GM12891 (cell line): ENCODE data around the gene PHOSPHO1.
"Not testable (repeated sequence)": the region's sequence is repeated elsewhere in the genome, so short reads cannot be mapped to it uniquely, and the experiment has no call there.

Experiments
- DNase-seq: peaks from one replicate; pipeline ENCODE4 v3.0.0; 2011; ENCODE audit warnings: low spot score; ENCODE audit not compliant: insufficient read length
- FAIRE-seq: peaks from 2 replicates; lab custom pipeline; 2011; peaks lifted over from hg19 to GRCh38; lab: Jason Lieb, UNC
- PAX5 ChIP-seq: IDR thresholded peaks from 2 replicates; pipeline ENCODE4 v1.6.1; 2011; ENCODE audit warnings: low read length, moderate library complexity, mild to moderate bottlenecking; ENCODE audit not compliant: insufficient read depth, severe bottlenecking
- POLR2A ChIP-seq: IDR thresholded peaks from 2 replicates; pipeline ENCODE4 v1.6.1; 2011; ENCODE audit warnings: low read depth, low read length, control low read depth
- POLR2AphosphoS5 ChIP-seq: IDR thresholded peaks from 2 replicates; pipeline ENCODE4 v1.6.1; 2011; ENCODE audit warnings: low read depth, low read length, control low read depth
- POU2F2 ChIP-seq: IDR thresholded peaks from 2 replicates; pipeline ENCODE4 v1.6.1; 2011; ENCODE audit warnings: low read depth, mild to moderate bottlenecking, control low read depth, low read length, moderate library complexity
- SPI1 ChIP-seq: IDR thresholded peaks from 2 replicates; pipeline ENCODE4 v1.6.1; 2011; ENCODE audit warnings: low read depth, low read length, control low read depth
- TAF1 ChIP-seq: IDR thresholded peaks from 2 replicates; pipeline ENCODE4 v1.6.1; 2011; ENCODE audit warnings: low read depth, low read length, control low read depth

The PHOSPHO1 gene

GRCh38 chr17:49196520-49196919 is 34.1 kb downstream of the PHOSPHO1 start:
- FAIRE-seq (no peak), DNase-seq (no peak)
- TF ChIP-seq POLR2A (no peak), TAF1 (no peak), POLR2AphosphoS5 (no peak), PAX5 (no peak), POU2F2 (no peak), SPI1 (no peak)

GRCh38 chr17:49195751-49196150 is 34.8 kb downstream of the PHOSPHO1 start:
- FAIRE-seq = no peak
- TF ChIP-seq POLR2A (no peak), TAF1 (no peak), PAX5 (no peak), SPI1 (no peak), POU2F2 (no peak), POLR2AphosphoS5 (no peak)

GRCh38 chr17:49194297-49194607 is 36.3 kb downstream of the PHOSPHO1 start:
- no peak for DNase-seq
- no peak for FAIRE-seq
- TF ChIP-seq SPI1 = peak; percentile 67
- TF ChIP-seq PAX5 = no peak

More at GRCh38 chr17:49195751-49196150, 34.8 kb downstream of the PHOSPHO1 start:
- no peak for DNase-seq

- no peak for DNase-seq
- FAIRE-seq = peak; percentile 80
- TF ChIP-seq PAX5 (peak; percentile 98), TAF1 (peak; percentile 54), POU2F2 (no peak), POLR2AphosphoS5 (peak; percentile 85), SPI1 (no peak), POLR2A (peak; percentile 80)
These were observed 36.9 kb downstream of the PHOSPHO1 start for GRCh38 chr17:49193513-49194296.

GRCh38 chr17:49191917-49192741 is 38.5 kb downstream of the PHOSPHO1 start:
- no peak for FAIRE-seq
- no peak for TF ChIP-seq PAX5
- TF ChIP-seq POLR2AphosphoS5 = no peak; the same call in 1 of the 2 replicates
- peak; percentile 80; the same call in 1 of the 2 replicates for TF ChIP-seq POU2F2
- peak; percentile 68 for TF ChIP-seq POLR2A
- no peak for TF ChIP-seq SPI1
- peak; percentile 38; the same call in 1 of the 2 replicates for TF ChIP-seq TAF1

GRCh38 chr17:49191409-49191916 is 39.1 kb downstream of the PHOSPHO1 start:
- peak; percentile 71 for FAIRE-seq
- no peak for DNase-seq
- no peak for TF ChIP-seq SPI1
- no peak; the same call in 1 of the 2 replicates for TF ChIP-seq POLR2AphosphoS5
- TF ChIP-seq PAX5 = no peak
- TF ChIP-seq POU2F2 = no peak
- TF ChIP-seq POLR2A = no peak
- no peak for TF ChIP-seq TAF1

More at GRCh38 chr17:49191917-49192741, 38.5 kb downstream of the PHOSPHO1 start:
- DNase-seq = no peak

- no peak for DNase-seq
- no peak for FAIRE-seq
- TF ChIP-seq PAX5 = no peak
- no peak for TF ChIP-seq POU2F2
- no peak for TF ChIP-seq POLR2A
- TF ChIP-seq POLR2AphosphoS5 = no peak
- TF ChIP-seq SPI1 = no peak
- no peak for TF ChIP-seq TAF1
These were observed 39.7 kb downstream of the PHOSPHO1 start for GRCh38 chr17:49190932-49191331.

GRCh38 chr17:49187301-49187700 is 43.3 kb downstream of the PHOSPHO1 start:
- no peak for TF ChIP-seq PAX5
- TF ChIP-seq TAF1 = no peak
- no peak for TF ChIP-seq POU2F2
- no peak for TF ChIP-seq SPI1
- TF ChIP-seq POLR2AphosphoS5 = no peak
- TF ChIP-seq POLR2A = no peak
- no peak for DNase-seq
- no peak for FAIRE-seq

GRCh38 chr17:49185381-49185780 is 45.2 kb downstream of the PHOSPHO1 start:
- not testable (repeated sequence) for DNase-seq, FAIRE-seq

- not testable (repeated sequence) for FAIRE-seq, DNase-seq
These were observed 46.1 kb downstream of the PHOSPHO1 start for GRCh38 chr17:49184522-49184921.
